Gastrocnemius medialis (tissue), 4 donors: ENCODE data around the gene FLVCR1. TPM values are rescaled to one million over a fixed set of nuclear protein-coding genes. Genes with fewer than 3 reads are reported as not detected.

Experiments used
- ATAC-seq, 2 donors: fragments of 150-250 bp; one replicate each; pipeline ENCODE4 v1.9.1; 2016
- DNase-seq, 2 donors: peaks; one replicate each; pipeline ENCODE4 v3.0.0-alpha.2; 2019
- H3K27ac ChIP-seq, 4 donors: fragments of 200-600 bp; sonication (generic); 1 replicate in 1 of 4; 2 replicates in 3 of 4; pipeline ENCODE4 v1.5.1; 2016 to 2018; ENCODE audit warnings: mild to moderate bottlenecking in 2 of 4, moderate library complexity in 1 of 4
- H3K27me3 ChIP-seq, 3 donors: fragments of 200-600 bp; sonication (generic) in 2 of 3; 1 replicate in 1 of 3; 2 replicates in 2 of 3; pipeline versions ENCODE4 v1.5.1 to v1.6.0; 2016 to 2019; ENCODE audit warnings: mild to moderate bottlenecking in 1 of 3, moderate library complexity in 1 of 3
- H3K36me3 ChIP-seq, 2 donors: fragments of 200-600 bp; sonication (generic) in 1 of 2; one replicate each; pipeline ENCODE4 v1.5.1; 2017 to 2018
- H3K4me1 ChIP-seq, 2 donors: fragments of 200-600 bp; sonication (generic) in 1 of 2; one replicate each; pipeline ENCODE4 v1.5.1; 2016 to 2017; ENCODE audit warnings: mild to moderate bottlenecking in 2 of 2
- H3K4me3 ChIP-seq, 4 donors: fragments of 200-600 bp; sonication (generic) in 3 of 4; 1 replicate in 1 of 4; 2 replicates in 3 of 4; pipeline ENCODE4 v1.5.1; 2016 to 2019; ENCODE audit warnings: mild to moderate bottlenecking in 2 of 4
- H3K9me3 ChIP-seq, 3 donors: fragments of 200-600 bp; sonication (generic) in 2 of 3; 1 replicate in 1 of 3; 2 replicates in 2 of 3; pipeline ENCODE4 v1.5.1; 2016 to 2019
- CTCF ChIP-seq, 5 experiments: fragments of 450-650 bp in 3 of 5; fragments of 200-600 bp in 2 of 5; sonication (generic) in 2 of 5; IDR thresholded peaks in 4 of 5; conservative IDR thresholded peaks in 1 of 5; 1 replicate in 4 of 5; 2 replicates in 1 of 5; pipeline ENCODE4 v1.5.1; 2016 to 2019; ENCODE audit warnings: antibody characterized with exemption in 5 of 5, mild to moderate bottlenecking in 3 of 5, moderate library complexity in 3 of 5
- POLR2A ChIP-seq, 2 donors: fragments of 450-650 bp; IDR thresholded peaks; one replicate each; pipeline ENCODE4 v1.6.1; 2017; ENCODE audit warnings: antibody characterized with exemption in 2 of 2, mild to moderate bottlenecking in 2 of 2, moderate library complexity in 2 of 2
- in situ Hi-C, 4 donors: fragments of 200-750 bp; cut with MboI; loops; one replicate each; pipeline versions ENCODE4 v1.15.0 to v1.8.0; 2017; ENCODE audit warnings: low sequenced_read_pairs in 4 of 4
- intact Hi-C: fragments of 100-400 bp; cut with DNase I; formaldehyde crosslinking; loops from one replicate; pipeline ENCODE4 v1.15.1; 2023; ENCODE audit warnings: low total_unique reads
- total RNA-seq, 4 donors: library from RNA; depleted of rRNA; stranded (reverse); fragments of >200 nt; gene quantifications; one replicate each; pipeline versions ENCODE4 v1.1.0 to v1.2.3, GENCODE V29; 2016

FLVCR1 gene
- total RNA-seq, 4 donors from 2014 or later, result 0.66 to 19.8 (median 1.7) TPM

- Histone ChIP-seq H3K27ac (no peak overlapping the region), H3K27me3 (no peaks in the 10 kb centered on the region), H3K4me1 (no peaks in the 10 kb centered on the region), H3K4me3 (no peak overlapping the region), H3K9me3 (no peaks in the 10 kb centered on the region), H3K36me3 (peaks cover 0 to 17% of the 10 kb centered on the region in 2 donors)
- TF ChIP-seq POLR2A (IDR thresholded peaks at IDR 0.05) (no peak), CTCF (IDR thresholded peaks at IDR 0.05 in 4 of 5, conservative IDR thresholded peaks at IDR 0.05 in 1 of 5) (no peak)
- in situ Hi-C loops (no loop called here), intact Hi-C loops (no loop called here)
- no peak for ATAC-seq
- DNase-seq, result no peak
Measured at GRCh38 chr1:212879947-212880690, 22.0 kb downstream of the FLVCR1 start.

- no peaks in the 10 kb centered on the region for H3K4me1 ChIP-seq
- peaks cover 0 to 43% of the 10 kb centered on the region in 2 donors for H3K36me3 ChIP-seq
- no peak overlapping the region for H3K27ac ChIP-seq
- TF ChIP-seq CTCF (IDR thresholded peaks at IDR 0.05 in 4 of 5, conservative IDR thresholded peaks at IDR 0.05 in 1 of 5) (no peak), POLR2A (IDR thresholded peaks at IDR 0.05) (no peak)
- H3K27me3 ChIP-seq, result no peaks in the 10 kb centered on the region
- ATAC-seq, result no peak
- in situ Hi-C loops (no loop called here), intact Hi-C loops (no loop called here)
- H3K9me3 ChIP-seq, result no peaks in the 10 kb centered on the region
- no peak overlapping the region for H3K4me3 ChIP-seq
- no peak for DNase-seq
Measured at GRCh38 chr1:212884592-212884991, 26.5 kb downstream of the FLVCR1 start.

GRCh38 chr1:212892108-212892507 lies 34.0 kb downstream of the FLVCR1 start:
- intact Hi-C loops (no loop called here), in situ Hi-C loops (no loop called here)
- Histone ChIP-seq H3K27me3 (no peaks in the 10 kb centered on the region), H3K27ac (no peak overlapping the region), H3K9me3 (no peaks in the 10 kb centered on the region), H3K4me1 (no peaks in the 10 kb centered on the region), H3K36me3 (peaks cover 0 to 40% of the 10 kb centered on the region in 2 donors), H3K4me3 (no peak overlapping the region)
- DNase-seq (no peak), ATAC-seq (no peak)
- TF ChIP-seq CTCF (IDR thresholded peaks at IDR 0.05 in 4 of 5, conservative IDR thresholded peaks at IDR 0.05 in 1 of 5), result no peak

DNA sequence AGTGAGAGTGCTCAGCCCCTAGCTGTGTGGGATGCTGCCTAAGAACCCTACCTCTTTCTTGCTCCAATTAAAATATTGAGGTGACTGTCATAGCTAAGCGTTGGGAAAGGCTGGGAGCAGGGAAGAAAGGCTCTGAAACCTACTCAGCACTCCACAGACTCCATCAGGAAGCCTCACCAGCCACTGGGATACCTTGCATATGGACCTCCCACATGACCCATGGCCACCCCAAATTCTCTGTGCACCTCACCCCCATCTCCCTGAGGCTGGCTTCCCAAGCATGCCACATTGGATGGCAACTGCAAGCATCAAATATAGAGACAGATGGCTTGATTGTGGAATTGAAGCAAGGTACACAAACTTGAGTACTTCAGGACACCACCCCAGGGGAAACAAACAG lies 41.8 kb downstream of the FLVCR1 start:
- Histone ChIP-seq H3K36me3 (peaks cover 0 to 24% of the 10 kb centered on the region in 2 donors), H3K27ac (no peak overlapping the region), H3K27me3 (no peaks in the 10 kb centered on the region), H3K4me3 (no peak overlapping the region), H3K4me1 (no peaks in the 10 kb centered on the region), H3K9me3 (peaks cover 0 to 21% (median 0%) of the 10 kb centered on the region in 3 donors)
- no peak for TF ChIP-seq POLR2A (IDR thresholded peaks at IDR 0.05)
- no peak for TF ChIP-seq CTCF (IDR thresholded peaks at IDR 0.05 in 4 of 5, conservative IDR thresholded peaks at IDR 0.05 in 1 of 5)
- intact Hi-C loops, result no loop called here
- DNase-seq, result no peak
- in situ Hi-C loops, result no loop called here
- no peak for ATAC-seq
